DND-41 (cell line): ENCODE data around the gene TRAK1.

ENCODE experiments used
- ATAC-seq: fragments of 200-7000 bp; cut with Tn5 transposase; 3 replicates; pipeline ENCODE4 v1.9.1; 2021; ENCODE audit warnings: low read depth; ENCODE audit not compliant: insufficient read depth
- DNase-seq: peaks from one replicate; pipeline ENCODE4 v3.0.0-alpha.2; 2020
- H2AFZ ChIP-seq: 2 replicates; pipeline ENCODE4 v1.6.0; 2012; ENCODE audit warnings: low read depth, low read length
- H3K27ac ChIP-seq: 2 replicates; pipeline ENCODE4 v1.5.1; 2012; ENCODE audit warnings: low read length, inconsistent platforms
- H3K27me3 ChIP-seq: fragments of 200-600 bp; sonication (generic); 2 replicates; pipeline ENCODE4 v1.6.0; 2012; ENCODE audit warnings: low read length, mild to moderate bottlenecking, inconsistent platforms; ENCODE audit not compliant: insufficient read depth, poor library complexity
- H3K36me3 ChIP-seq: 2 replicates; pipeline ENCODE4 v1.5.1; 2012; ENCODE audit warnings: low read length, inconsistent platforms; ENCODE audit not compliant: insufficient read depth
- H3K4me1 ChIP-seq: 2 replicates; pipeline ENCODE4 v1.5.1; 2012; ENCODE audit warnings: mild to moderate bottlenecking, low read length; ENCODE audit not compliant: insufficient read depth
- H3K4me2 ChIP-seq: 2 replicates; pipeline ENCODE4 v1.6.0; 2012; ENCODE audit warnings: mild to moderate bottlenecking, moderate library complexity, low read length, inconsistent platforms; ENCODE audit not compliant: insufficient read depth
- H3K4me3 ChIP-seq, 2 experiments: fragments of 200-600 bp in 1 of 2; shearing (Covaris generic) in 1 of 2; 2 replicates each; pipeline ENCODE4 v1.5.1; 2012 to 2016; ENCODE audit warnings: inconsistent platforms in 2 of 2, low read length in 2 of 2, mild to moderate bottlenecking in 2 of 2, low read depth in 1 of 2, moderate library complexity in 1 of 2
- H3K79me2 ChIP-seq: 2 replicates; pipeline ENCODE4 v1.6.0; 2012; ENCODE audit warnings: low read length, inconsistent platforms; ENCODE audit not compliant: insufficient read depth
- H3K9ac ChIP-seq: 2 replicates; pipeline ENCODE4 v1.6.0; 2012; ENCODE audit warnings: low read depth, mild to moderate bottlenecking, inconsistent platforms, low read length, moderate library complexity
- H3K9me3 ChIP-seq: 2 replicates; pipeline ENCODE4 v1.5.1; 2012; ENCODE audit warnings: low read length, moderate library complexity, mild to moderate bottlenecking, inconsistent platforms; ENCODE audit not compliant: insufficient read depth, severe bottlenecking
- H4K20me1 ChIP-seq: 2 replicates; pipeline ENCODE4 v1.6.0; 2012; ENCODE audit warnings: low read length; ENCODE audit not compliant: insufficient read depth
- CTCF ChIP-seq: IDR thresholded peaks from 2 replicates; pipeline ENCODE4 v1.5.1; 2012; ENCODE audit warnings: borderline replicate concordance, low read length, moderate library complexity, mild to moderate bottlenecking; ENCODE audit not compliant: poor library complexity, severe bottlenecking; ENCODE audit errors: extremely low read depth
- EZH2 ChIP-seq: IDR thresholded peaks from 3 replicates; pipeline ENCODE4 v1.6.1; 2012; ENCODE audit warnings: borderline replicate concordance, low read depth, mild to moderate bottlenecking, moderate library complexity, low read length, inconsistent platforms; ENCODE audit not compliant: severe bottlenecking

Gene TRAK1

GRCh38 chr3:42172047-42172654, 81.0 kb downstream of the TRAK1 start:
- no peak for DNase-seq
- no peak overlapping the region for H2AFZ ChIP-seq
- H3K27ac ChIP-seq: peak overlapping the region; percentile 51
- no peak overlapping the region; the same call in 1 of the 2 replicates for H3K4me2 ChIP-seq
- H3K79me2 ChIP-seq: peaks cover 25% of the 10 kb centered on the region
- no peak for ATAC-seq
- no peaks in the 10 kb centered on the region for H4K20me1 ChIP-seq
- no peaks in the 10 kb centered on the region for H3K27me3 ChIP-seq
- no peak overlapping the region for H3K9ac ChIP-seq
- no peaks in the 10 kb centered on the region for H3K9me3 ChIP-seq
- H3K4me3 ChIP-seq: no peak overlapping the region
- 0 out of 2 replicates have a peak, but pooled peaks cover under 1% of the 10 kb centered on the region for H3K36me3 ChIP-seq
- TF ChIP-seq EZH2 (no peak), CTCF (no peak)
- peaks cover 32% of the 10 kb centered on the region for H3K4me1 ChIP-seq

DNA sequence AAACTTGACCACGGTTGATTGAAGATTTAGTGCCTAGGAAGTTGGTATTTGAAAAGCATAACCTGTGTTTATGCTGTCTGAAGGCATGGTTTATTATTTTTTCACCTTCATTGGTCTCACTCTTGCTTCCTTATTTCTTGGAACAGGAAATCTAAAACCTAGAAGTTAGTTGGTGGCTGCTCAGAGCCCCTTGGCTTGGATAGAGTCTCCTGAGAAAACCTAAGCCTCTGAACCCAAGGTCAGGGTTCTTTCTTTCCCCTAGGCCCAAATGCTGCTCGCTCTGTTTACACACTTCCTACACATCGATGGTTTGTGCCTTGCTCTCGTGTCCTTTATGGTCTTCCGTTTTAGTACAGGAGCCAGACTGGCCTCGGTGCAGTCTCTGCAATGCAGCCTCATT, 82.2 kb downstream of the TRAK1 start:
- ATAC-seq (peak; percentile 83), DNase-seq (peak; percentile 53)
- H3K4me3 ChIP-seq: no peak overlapping the region; a peak in 1 of 4 replicates
- no peak for TF ChIP-seq EZH2
- no peak for TF ChIP-seq CTCF
- H3K27ac ChIP-seq: peak overlapping the region; percentile 82
- H4K20me1 ChIP-seq: no peaks in the 10 kb centered on the region
- peaks cover 7% of the 10 kb centered on the region; the same call in 1 of the 2 replicates for H3K36me3 ChIP-seq
- peaks cover 32% of the 10 kb centered on the region for H3K4me1 ChIP-seq
- H3K27me3 ChIP-seq: no peaks in the 10 kb centered on the region
- peak overlapping the region; percentile 42 for H3K4me2 ChIP-seq
- H3K79me2 ChIP-seq: peaks cover 20% of the 10 kb centered on the region
- peak overlapping the region; percentile 46 for H2AFZ ChIP-seq
- H3K9ac ChIP-seq: peak overlapping the region; percentile 38
- H3K9me3 ChIP-seq: no peaks in the 10 kb centered on the region

- no peak overlapping the region for H3K27ac ChIP-seq
- H3K9me3 ChIP-seq: no peaks in the 10 kb centered on the region
- no peak overlapping the region for H3K4me3 ChIP-seq
- H4K20me1 ChIP-seq: no peaks in the 10 kb centered on the region
- H3K36me3 ChIP-seq: peaks cover 7% of the 10 kb centered on the region; the same call in 1 of the 2 replicates
- no peak overlapping the region for H3K9ac ChIP-seq
- DNase-seq (no peak), ATAC-seq (no peak)
- TF ChIP-seq CTCF: no peak
- H3K4me2 ChIP-seq: no peak overlapping the region
- H3K79me2 ChIP-seq: peaks cover 15% of the 10 kb centered on the region
- H3K4me1 ChIP-seq: peaks cover 32% of the 10 kb centered on the region
- H2AFZ ChIP-seq: no peak overlapping the region
- H3K27me3 ChIP-seq: no peaks in the 10 kb centered on the region
Observed at GRCh38 chr3:42174679-42175385, 83.7 kb downstream of the TRAK1 start.
